Brain pericyte (primary cell): ENCODE results near the gene SLC2A9.
"Not testable (repeated sequence)": the region's sequence is repeated elsewhere in the genome, so short reads cannot be mapped to it uniquely, and the experiment has no call there.

Source experiments
- DNase-seq: peaks from one replicate; pipeline ENCODE4 v3.0.0-alpha.2; 2012; ENCODE audit warnings: low read depth, low spot score

Gene SLC2A9

DNA sequence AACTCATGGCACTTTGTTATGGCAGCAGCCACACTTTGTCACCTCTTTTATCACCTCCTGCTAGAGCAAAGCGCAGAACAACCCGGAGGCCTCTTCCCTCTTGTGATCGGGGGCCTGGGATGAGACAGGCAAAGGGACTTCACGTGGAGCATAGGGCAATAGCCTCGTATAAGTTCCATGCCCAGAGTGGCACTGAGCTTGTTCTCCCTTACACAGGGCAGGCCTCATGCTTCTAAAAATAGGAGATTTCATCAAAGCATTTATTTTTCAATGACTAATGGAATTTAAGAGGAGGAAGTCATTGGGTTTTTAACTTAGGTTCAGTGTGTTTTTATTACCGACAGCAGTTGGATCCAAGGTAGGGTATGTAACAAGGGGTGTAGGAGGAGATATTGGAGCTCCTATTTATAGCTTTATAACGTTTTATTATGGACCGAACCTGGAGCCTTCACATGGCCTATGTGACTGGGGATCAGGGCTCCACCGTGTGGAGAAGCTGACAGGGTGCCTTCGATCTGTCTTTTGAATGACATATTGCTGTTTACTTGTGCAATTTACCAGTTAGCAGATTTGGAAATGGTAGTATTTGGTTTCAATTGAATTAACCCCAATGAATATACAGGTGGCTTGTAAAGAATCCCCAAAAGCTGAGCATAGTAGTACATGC is 93.8 kb downstream of the SLC2A9 start:
- no peak for DNase-seq

DNA sequence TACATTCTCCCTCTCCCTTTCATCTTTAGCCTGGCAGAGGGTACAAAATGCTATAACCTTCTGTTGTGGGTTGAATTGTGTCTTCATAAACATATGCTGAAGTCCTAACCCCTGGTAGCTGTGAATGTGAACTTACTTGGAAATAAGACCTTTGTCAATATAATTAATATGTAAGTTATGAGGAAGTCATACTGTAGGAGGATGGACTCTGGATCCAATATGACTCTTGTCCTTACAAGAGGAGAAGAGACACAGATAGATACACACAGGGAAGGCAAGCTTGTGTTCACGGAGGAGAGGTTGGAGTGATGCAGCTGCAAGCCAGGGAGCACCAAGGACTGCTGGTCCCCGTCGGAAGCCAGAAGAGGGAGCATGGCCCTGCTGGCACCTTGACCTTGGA is 94.7 kb downstream of the SLC2A9 start:
- DNase-seq: no peak

DNA sequence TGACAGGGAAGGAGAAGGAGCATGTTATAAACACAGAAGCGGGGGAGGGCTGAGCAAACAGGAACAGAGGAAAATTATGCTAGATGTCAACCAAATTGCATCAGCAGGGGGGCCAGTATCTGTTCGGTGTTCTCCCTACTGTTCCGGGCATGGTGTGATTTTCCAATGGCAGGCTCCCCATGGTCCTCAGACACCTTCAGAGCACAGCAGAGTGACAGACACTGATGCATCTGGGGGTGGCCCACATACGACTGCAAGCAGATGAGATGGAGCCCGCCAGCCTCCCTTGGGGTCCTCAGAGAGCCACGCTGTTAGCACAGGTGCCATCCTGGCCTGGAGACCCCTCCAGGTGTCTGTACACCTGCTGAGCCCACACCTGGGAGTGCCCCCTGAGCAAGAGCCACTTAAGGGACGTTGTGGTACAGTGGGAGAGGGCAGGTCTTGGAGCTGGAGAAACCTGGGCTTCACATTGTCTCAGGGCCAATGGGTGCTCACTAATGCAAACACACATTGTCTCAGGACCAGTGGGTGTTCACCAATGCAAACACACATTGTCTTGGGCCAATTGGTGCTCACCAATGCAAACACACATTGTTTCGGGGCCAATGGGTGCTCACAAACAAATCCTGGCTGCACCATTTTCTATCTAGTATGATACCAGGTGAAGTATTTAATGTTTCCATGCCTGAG is 95.4 kb downstream of the SLC2A9 start:
- DNase-seq: no peak

DNA sequence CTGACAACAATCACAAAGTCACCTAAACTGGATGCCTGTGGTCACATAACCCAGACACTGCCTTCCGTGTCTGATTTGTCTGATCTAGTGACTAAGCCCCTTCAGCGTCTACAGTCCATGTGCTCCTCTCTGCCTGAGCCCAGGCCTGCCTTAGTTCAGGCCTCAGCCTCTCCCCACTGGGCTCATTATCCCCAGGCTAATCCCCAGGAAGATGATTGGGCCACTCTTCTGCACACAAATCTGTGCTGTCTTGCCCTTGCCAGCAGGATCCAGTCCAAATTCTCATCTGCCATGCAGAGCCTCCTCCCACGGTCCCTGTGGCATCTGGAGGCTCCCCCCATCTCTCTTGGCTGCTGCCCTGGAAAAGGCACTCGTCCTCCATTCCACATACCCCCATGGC is 96.5 kb downstream of the SLC2A9 start:
- no peak for DNase-seq

DNA sequence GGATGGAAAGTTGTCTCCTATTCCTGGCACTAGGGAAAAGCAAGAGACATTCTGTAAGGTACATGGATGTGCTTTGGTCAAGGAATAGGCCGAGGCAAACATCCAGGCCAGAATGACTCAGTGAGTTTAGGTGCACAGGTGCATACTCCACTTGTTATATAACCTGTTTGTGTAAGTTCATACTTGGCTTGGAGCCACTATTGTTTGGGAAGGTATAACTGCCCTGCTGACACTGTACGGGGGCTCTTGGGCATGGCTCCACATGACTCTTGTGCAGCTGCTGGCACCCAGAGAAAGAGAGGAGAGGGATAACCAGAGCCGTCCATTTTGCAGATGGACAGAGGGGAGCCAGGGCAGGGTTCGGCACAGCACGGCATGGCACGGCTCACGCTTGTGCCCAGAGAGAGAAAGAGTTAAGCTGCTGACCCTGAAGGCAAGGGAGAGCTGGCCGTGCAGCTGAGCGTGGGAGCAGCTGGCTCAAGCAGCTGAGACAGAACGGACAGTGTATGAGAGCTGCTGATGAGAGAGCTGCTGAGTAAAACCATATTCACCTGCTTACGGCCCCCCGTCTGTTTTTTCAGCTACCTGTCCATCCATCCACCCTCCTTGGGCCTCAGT is 98.0 kb downstream of the SLC2A9 start:
- DNase-seq: no peak

DNA sequence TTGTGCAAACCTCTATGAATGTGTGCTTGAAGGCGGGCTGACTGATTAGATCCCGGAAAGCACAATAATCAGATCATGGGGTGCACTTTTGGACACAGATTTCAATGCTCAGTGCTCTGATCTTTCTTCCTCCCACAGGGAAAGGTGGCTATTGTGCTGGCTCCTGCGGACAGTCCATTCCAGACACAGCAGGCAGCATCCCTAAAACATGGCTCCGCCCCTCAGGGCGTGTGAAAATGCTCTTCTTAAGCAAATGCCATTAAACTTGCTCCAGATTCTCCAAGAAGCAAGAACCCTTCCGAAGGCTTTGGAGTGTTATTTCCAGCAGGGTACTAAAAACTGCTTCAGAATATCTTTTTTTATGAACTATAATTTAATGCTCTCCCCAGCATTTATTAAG is 100.0 kb downstream of the SLC2A9 start:
- no peak for DNase-seq

DNA sequence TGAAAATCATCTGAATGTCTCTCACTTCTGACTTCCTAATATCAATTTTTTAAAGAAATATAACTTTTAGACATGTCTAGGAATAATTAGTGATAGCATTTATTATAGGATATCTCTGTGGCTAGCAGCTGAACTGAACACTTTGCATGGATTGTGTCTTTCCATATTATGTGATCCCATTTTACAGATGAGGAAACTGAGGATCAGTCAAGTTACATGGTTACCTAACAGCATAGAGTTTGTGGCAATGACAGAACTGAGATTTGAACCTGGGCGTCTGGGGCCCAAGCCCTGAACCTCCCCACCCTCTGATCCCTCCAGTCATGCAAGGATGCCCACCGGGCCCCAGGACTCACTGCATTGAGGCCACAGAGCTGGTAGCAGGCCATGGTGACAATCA is 101.3 kb downstream of the SLC2A9 start:
- DNase-seq: no peak

DNA sequence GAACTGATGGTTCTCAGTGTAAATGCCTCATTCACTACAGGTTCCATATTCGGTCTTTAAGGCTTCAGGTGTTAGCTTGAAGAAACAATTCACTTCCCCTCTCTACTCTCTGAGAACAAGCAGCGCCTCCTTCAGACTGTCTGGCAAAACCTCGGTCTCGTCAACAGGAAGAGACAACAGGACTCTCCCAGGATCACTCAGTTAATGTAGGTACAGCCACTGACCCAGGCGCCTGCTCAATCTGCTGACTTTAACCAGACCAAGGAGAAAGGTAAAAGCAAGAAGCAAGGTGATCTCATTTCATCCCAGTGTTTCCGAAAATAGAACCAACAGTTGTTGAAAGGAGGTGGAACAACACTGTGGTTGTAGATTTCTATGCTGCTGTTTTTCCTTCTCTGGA is 102.2 kb downstream of the SLC2A9 start:
- DNase-seq: no peak

DNA sequence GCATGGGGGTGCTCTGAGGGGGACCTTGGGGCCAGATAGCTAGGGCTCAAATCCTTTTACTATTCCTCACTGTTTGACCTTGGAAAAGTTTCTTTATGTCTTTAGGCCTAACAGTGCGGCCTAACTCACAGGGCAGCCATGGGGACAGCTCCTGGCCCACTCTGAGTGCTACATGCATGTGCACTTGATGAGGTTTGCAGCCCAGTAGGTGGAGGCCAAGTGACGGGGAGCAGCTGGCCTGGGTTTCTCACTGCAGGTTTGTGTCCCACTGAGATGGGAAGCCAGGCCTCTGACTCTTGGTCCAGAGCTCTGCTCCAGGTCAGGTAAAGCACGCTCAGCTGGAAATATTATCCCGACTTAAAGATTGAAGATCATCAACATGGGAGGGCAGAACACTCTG is 102.8 kb downstream of the SLC2A9 start:
- DNase-seq: no peak

DNA sequence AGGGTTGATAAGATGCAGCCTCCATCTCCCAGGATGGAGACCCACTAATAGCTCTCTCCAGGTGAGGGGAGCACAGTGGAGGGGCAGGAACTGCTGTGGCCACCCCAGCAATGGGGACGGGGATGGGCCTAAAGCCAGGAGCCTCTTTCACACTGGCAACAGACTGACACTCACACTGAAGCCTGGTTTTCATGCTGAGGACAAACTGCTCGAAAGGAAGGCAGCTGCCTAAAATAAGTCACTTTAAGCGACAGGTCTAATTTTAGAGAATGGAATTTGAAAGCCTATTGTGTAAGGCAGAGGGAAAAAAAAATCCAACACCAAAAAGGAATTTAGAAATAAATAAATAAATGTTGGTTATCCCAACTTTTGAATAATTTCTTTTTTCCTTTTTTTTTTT is 104.4 kb downstream of the SLC2A9 start:
- no peak for DNase-seq

DNA sequence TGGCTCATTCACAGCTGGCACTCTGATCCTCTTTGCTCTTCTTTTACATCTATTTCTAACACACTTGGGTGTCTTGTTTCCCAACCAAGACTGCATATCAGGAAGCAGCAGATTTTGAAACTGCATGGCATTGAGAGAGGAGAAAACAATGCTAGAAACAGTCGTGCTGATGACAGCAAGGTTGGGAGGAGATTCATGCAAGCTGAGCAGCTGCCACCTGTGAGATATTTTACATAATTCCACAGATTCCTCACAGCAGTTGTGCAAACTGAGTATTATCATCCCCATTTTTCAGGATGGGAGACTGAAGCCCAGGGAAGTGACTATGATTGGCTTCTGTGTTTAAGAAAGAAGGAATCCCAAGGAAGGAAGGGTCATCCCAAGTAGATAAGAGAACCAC is 105.0 kb downstream of the SLC2A9 start:
- DNase-seq: no peak

DNA sequence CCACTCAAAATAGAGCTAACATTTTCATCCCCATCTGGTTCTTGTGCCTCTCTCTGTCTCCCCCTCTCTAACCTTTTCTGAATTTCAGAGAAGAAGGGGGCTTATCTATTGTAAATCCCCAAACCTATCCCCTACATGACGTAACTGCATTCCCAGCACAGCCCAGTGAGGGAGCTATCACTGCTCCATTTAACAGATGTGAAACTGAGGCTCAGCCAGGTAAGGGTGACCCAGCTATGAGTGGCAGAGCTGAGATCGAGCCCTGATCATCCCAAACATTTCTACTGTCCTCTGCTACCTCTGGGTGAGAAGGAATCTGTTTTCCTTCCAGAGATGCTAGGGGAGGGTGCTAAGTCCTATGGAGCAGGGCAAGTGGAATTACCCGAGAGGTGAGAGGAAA is 107.5 kb downstream of the SLC2A9 start:
- DNase-seq: no peak

DNA sequence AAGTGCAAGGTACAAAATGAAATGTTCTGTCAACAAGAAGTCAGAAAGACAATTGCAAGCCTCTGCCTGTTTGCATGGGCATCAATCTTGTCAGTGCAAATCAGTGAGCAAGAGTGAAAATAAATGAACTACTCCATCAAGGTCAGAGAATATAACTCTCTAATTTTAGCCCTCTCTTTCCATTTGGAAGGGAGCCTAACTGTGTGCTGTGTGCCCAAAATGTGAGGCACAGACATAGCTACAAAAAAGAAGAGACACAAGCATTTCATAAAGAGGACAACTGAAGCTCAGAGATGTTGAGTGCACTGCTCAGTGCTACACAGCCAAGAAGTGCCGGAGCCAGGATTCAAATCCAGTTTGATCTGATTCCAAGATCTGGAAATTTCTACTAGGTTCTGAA is 114.3 kb downstream of the SLC2A9 start:
- DNase-seq: no peak

DNA sequence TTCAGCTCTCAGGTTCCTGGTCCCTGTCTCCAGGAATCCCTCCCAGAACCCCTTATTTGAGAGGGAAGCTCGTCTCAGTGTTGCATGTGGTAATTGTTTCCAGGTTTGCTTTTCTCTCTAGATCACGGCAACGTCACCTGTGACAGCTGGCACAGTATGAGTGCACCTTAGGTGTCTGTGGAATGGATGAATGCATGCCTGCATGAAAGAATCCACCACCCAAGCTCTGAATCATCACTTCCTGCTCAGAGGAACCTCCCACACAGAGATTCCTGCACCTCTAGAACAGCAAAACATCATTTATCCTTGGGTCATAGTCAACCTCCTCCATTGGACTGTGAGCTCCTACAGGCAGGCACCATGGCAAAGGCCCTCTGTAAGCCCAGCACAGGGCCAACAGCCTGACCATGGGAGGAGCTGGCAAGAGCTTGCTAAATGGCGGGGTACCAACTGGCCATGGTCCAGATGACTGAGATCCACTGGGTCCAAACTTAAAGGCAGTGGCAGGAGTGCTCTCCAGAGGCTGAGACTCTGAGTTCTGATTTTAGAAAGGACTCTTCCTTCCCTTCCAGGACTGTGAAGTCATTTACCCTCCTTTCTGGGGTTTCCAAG is 116.2 kb downstream of the SLC2A9 start:
- no peak for DNase-seq

DNA sequence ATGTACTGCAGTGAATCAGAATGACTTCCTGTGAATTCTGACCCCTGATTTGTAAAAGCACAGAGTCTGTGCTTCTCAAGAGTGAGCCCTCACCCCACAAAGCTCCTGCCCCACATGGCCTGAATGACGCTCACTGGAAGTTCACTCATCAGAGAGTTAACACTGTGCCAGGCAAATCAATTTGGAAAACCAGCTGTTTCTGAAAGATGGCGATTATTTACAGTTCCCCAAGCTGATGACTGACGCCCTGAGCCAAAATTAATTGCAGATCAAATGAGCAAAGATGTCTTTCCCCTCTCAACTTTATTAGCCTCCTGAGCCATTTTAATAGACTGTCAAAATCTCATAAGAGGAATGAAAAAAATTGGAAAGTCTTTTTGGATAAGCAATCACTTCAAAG is 118.0 kb downstream of the SLC2A9 start:
- DNase-seq: no peak

DNA sequence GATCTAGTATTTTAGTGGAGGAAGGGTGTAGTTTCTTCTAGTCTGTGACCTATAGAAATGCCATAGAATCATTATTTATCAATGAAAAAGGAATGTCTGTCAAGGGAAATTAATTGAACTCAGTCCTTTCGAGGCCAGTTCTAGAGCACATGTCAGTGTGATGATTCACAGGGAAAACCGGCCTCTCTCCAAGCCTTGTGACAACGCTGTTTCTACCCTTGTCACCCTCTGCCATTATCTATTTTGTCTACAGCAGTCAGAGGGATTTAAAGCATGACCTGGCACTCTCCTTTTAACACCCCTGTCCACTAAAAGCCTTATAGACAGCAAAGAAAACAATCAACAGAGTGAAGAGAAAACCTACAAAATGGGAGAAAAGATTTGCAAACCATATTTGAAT is 120.0 kb downstream of the SLC2A9 start:
- no peak for DNase-seq

DNA sequence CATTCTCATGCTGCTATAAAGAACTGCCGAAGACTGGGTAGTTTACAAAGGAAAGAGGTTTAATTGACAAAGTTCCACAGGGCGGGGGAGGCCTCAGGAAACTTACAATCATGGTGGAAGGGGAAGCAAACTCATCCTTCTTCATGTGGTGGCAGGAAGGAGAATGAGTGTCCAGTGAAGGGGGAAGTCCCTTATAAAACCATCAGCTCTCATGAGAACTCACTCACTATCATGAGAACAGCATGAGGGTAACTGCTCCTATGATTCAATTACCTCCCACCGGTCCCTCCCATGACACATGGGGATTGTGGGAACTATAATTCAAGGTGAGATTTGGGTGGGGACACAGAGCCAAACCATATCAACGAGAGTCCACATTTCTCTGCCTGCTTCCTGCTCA is 120.7 kb downstream of the SLC2A9 start:
- not testable (repeated sequence) for DNase-seq

DNA sequence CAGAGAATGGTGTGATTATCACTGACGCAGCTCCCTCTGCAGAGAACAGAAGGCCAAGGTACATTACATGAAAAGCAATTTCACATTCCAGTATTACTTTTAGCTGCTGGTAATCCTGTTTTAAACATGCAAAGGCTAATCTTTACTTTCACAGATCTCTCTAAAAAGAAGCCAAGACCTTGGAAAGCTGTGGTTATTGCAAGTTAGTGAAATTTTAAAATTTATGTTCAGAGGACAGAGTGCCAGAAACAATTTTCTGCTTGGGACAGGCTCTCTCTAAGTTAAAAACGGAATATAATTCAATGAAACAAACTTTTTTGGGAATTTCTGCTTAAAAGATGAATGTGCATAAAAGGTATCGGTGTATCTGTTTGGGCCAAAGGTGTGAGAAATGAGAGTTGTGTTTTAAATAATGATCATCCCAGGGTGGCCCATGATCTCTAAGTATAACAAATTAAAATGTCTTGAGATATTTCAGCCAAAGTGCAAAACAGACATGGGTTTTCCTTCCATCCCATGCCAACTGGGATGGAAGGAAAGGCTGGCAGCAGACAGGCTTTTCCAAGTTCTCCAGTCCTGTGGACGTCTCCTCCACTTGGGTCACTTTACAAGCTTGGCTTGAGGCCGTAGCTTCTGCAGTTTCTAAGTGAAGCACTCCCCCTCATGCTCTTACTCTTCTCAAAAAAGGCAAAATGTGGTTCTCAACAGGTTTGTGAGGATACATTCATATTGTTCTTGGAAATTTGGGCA is 121.8 kb downstream of the SLC2A9 start:
- DNase-seq: no peak

DNA sequence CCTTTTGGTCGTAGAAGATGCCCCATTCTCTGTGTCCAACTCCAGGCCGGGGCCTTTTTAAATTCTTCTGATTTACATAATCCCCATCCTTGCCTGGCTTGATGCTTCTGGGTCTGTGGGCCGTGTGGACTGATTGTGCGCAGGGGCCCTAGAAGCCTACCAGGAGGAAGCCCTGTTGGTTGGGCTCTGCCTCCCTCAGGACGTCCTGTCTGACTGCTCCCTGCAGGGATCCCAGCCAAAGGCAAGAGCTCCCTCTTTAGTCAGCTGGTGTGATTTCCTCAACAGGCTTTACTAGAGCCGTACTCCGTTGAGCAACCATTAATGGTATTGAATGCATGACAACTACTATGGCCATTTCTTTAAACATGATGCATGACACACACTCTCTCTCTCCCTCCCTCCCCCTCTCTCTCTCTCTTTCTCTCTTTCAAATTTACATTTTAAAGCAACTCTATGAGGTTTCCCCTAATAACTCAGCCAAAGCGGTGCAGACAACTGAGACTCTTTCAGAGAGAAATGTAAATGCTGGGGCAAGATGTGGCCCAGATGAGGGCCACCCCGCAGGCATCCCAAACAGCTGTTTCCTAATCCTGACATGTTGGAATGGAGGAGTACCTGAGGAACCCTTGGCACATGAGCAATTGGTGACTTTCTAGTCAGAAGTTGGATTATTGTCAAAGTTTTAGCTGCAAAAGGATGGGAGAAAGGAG is 122.5 kb downstream of the SLC2A9 start:
- no peak for DNase-seq

DNA sequence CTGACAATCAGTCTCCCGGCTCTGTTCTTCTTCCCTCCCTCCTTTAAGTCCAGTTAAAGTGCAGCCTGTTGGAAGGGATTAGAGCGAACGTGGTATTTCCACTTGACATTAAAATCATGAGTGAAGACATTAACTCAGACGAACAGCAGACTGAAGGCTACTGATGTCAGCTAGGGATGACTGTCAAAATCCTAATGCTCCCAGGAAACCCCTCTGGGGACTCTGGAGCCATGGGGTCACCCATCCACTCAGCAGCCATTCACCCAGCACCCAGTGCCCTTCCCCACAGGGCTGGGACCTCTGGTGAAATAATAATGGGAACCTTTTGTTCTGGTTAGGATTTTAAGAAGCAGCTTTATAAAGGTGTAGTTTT is 126.0 kb downstream of the SLC2A9 start:
- DNase-seq: no peak

DNA sequence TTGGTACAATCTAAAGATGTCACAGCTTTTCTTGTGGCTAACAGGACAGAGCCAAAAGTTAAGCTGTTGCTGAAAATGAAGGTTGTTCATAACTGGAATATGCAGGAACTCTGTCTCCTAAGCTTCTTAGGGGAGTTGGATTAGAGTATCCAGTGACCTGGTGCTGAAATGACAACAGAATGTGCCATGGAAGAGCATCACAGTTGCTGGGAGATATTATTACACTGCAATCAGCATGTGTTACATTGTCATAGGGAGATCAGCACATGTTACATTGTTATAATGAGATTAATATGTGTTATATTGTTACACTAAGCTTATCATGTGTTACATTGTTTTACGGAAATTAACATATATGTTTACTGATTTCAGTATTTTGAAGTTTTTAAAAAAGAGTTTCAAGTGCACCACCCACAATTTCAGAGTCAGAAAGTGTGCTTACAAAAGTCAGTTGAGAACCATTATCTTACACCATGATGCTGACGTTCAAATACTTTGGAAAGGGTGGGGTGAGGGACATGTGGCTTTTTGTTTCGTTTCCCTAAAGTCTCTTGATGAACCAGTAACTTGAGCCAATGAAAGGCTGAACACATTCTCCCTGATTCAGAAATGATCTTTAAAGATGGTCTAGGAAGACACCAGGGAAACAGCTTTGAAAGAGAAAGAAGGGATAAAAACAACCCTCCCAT is 126.5 kb downstream of the SLC2A9 start:
- no peak for DNase-seq
